Body of pancreas (tissue), 4 donors: ENCODE data around the gene IMP4. TPM values are rescaled to one million over a fixed set of nuclear protein-coding genes. Genes with fewer than 3 reads are reported as not detected.

Experiments used
- ATAC-seq: fragments of 150-250 bp; one replicate; pipeline ENCODE4 v1.9.1; 2016
- DNase-seq, 4 donors: peaks; one replicate each; pipeline ENCODE4 v3.0.0-alpha.2; 2019
- H3K27ac ChIP-seq, 4 donors: fragments of 200-600 bp; sonication (generic); 1 replicate in 3 of 4; 2 replicates in 1 of 4; pipeline versions ENCODE4 v1.5.1 to v1.6.1; 2016 to 2019; ENCODE audit warnings: mild to moderate bottlenecking in 1 of 4, mixed read lengths in 1 of 4, moderate library complexity in 1 of 4
- H3K27me3 ChIP-seq, 2 donors: fragments of 200-600 bp; sonication (generic); one replicate each; pipeline ENCODE4 v1.6.0; 2016; ENCODE audit warnings: mild to moderate bottlenecking in 1 of 2
- H3K36me3 ChIP-seq, 2 donors: fragments of 200-600 bp; sonication (generic); replicated peaks in 1 of 2; 2 replicates each; pipeline ENCODE4 v1.5.1; 2016; ENCODE audit warnings: low read depth in 2 of 2; ENCODE audit not compliant: insufficient read depth in 1 of 2
- H3K4me1 ChIP-seq: fragments of 200-600 bp; sonication (generic); one replicate; pipeline ENCODE4 v1.6.0; 2016
- H3K4me3 ChIP-seq, 2 donors: fragments of 200-600 bp; sonication (generic); 1 replicate in 1 of 2; 2 replicates in 1 of 2; pipeline ENCODE4 v1.5.1; 2016 to 2019
- H3K9me3 ChIP-seq, 3 donors: fragments of 200-600 bp; sonication (generic); 1 replicate in 2 of 3; 2 replicates in 1 of 3; pipeline ENCODE4 v1.5.1; 2016
- CTCF ChIP-seq, 7 experiments: fragments of 450-650 bp in 4 of 7; fragments of 200-600 bp in 3 of 7; sonication (generic) in 3 of 7; IDR thresholded peaks; one replicate each; pipeline ENCODE4 v1.5.1; 2016 to 2019; ENCODE audit warnings: antibody characterized with exemption in 7 of 7
- POLR2A ChIP-seq, 3 donors: fragments of 450-650 bp; IDR thresholded peaks; one replicate each; pipeline ENCODE4 v1.6.1; 2016; ENCODE audit warnings: antibody characterized with exemption in 3 of 3, mild to moderate bottlenecking in 2 of 3
- WGBS, 2 donors: methylation state at CpG; one replicate each; pipeline ENCODE4 v1.1.5; 2017; 5-methylcytosine and 5-hydroxymethylcytosine counted together
- intact Hi-C: fragments of 100-400 bp; cut with DNase I; formaldehyde crosslinking; loops from one replicate; pipeline ENCODE4 v1.15.1; 2023
- total RNA-seq, 2 donors: library from RNA; depleted of rRNA; stranded (reverse); fragments of >200 nt; gene quantifications; one replicate each; pipeline ENCODE4 v1.1.0, GENCODE V29; 2016

The IMP4 gene
- total RNA-seq, 2 donors from 2014 or later = 77.5 to 78.1 TPM

DNA sequence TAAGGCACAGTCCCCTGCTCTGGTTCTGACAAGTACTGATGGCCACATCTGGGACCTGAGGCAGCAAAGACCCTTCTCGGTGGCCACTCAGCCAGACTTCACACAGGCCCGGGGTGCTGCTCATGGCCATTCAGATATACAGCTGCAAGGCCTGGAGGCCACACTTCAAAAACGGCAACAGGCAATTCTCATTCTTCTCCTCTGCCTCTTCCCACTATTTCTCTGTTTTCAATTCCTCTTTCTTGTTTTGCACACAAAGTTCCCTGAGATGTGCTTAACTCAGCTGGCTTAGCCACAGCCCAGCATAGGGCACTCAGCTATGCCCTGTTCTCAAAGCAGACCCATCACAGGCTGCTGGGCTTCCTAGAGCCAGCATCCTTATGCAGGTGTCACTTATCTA is 43.0 kb downstream of the IMP4 start:
- no peak for TF ChIP-seq POLR2A (IDR thresholded peaks at IDR 0.05)
- no peak for TF ChIP-seq CTCF (IDR thresholded peaks at IDR 0.05)
- no peak for ATAC-seq
- no peak for DNase-seq
- intact Hi-C loops = no loop called here
- Histone ChIP-seq H3K27ac (no peak overlapping the region), H3K36me3 (no peaks in the 10 kb centered on the region), H3K4me3 (no peak overlapping the region), H3K4me1 (peaks cover 8% of the 10 kb centered on the region), H3K27me3 (no peaks in the 10 kb centered on the region), H3K9me3 (no peaks in the 10 kb centered on the region)
- 91 to 93% methylated on average over 3 of the region's 3 CpGs for WGBS, 2 donors

DNA sequence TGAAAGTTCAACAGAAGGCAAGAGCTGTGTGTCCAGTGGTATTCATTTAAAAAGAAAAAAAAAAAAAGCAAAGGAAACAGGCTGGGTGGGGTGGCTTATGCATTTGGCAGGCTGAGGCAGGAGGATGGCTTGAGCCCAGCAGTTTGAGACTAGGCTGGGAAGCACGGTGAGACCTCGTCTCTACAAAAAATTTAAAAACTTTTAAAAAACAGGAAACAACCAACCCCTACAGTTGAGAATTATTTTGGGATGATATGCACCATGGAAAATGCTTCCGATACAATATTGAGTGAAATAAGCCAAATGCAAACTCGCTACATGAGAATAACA is 44.3 kb downstream of the IMP4 start:
- Histone ChIP-seq H3K27me3 (no peaks in the 10 kb centered on the region), H3K36me3 (no peaks in the 10 kb centered on the region), H3K9me3 (no peaks in the 10 kb centered on the region), H3K4me3 (no peak overlapping the region), H3K27ac (no peak overlapping the region), H3K4me1 (peaks cover 16% of the 10 kb centered on the region)
- ATAC-seq = no peak
- no peak for DNase-seq
- intact Hi-C loops = no loop called here
- WGBS, 2 donors = 71 to 73% methylated on average over 4 of the region's 4 CpGs
- TF ChIP-seq CTCF (IDR thresholded peaks at IDR 0.05) (no peak), POLR2A (IDR thresholded peaks at IDR 0.05) (no peak)

- H3K4me1 ChIP-seq = peaks cover 21% of the 10 kb centered on the region
- no peak overlapping the region for H3K27ac ChIP-seq
- ATAC-seq (no peak), DNase-seq (no peak)
- no peak overlapping the region for H3K4me3 ChIP-seq
- no peaks in the 10 kb centered on the region for H3K27me3 ChIP-seq
- intact Hi-C loops = no loop called here
- TF ChIP-seq CTCF (IDR thresholded peaks at IDR 0.05) (no peak), POLR2A (IDR thresholded peaks at IDR 0.05) (no peak)
- no peaks in the 10 kb centered on the region for H3K9me3 ChIP-seq
- no peaks in the 10 kb centered on the region for H3K36me3 ChIP-seq
- 78 to 85% methylated on average over 4 of the region's 4 CpGs for WGBS, 2 donors
These were observed 45.1 kb downstream of the IMP4 start for GRCh38 chr2:130387804-130388203.

DNA sequence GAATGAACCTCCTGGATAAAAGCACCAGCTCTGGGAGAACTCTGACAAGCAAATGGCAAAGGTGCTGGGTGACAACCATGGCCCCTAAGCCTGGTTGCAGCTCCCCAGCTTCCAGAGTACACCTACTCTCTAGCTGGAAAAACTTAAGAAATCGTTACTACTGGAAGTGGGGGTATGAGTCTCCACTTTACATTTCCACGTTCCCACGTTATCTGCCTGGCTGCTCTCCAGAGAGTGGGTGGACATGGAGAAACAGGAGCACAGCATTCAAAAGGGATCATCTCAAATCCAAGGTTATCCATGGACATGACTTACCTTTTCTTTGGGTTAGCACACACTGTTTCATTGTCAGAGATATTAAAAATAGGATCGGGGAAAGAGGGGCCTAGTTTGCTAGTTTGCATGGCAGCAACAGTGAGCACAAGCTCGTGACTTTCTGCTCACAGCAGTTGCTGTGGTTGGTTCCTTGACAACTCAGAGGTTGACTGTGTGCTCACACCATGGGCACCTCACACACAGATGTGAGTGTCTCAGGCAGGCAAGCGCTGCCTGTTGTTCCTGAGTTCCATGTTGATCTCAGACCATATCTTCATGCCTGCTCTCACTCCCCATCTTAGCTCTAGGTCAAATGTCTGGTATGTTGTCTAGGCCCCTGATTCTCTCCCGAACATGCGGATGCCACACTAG is 45.7 kb downstream of the IMP4 start:
- no peak for TF ChIP-seq POLR2A (IDR thresholded peaks at IDR 0.05)
- no peak for TF ChIP-seq CTCF (IDR thresholded peaks at IDR 0.05)

GRCh38 chr2:130389358-130389757 is 46.7 kb downstream of the IMP4 start:
- H3K4me3 ChIP-seq = no peak overlapping the region
- no peak for ATAC-seq
- no peaks in the 10 kb centered on the region for H3K27me3 ChIP-seq
- no peaks in the 10 kb centered on the region for H3K36me3 ChIP-seq
- intact Hi-C loops = no loop called here
- WGBS, 2 donors = 87 to 93% methylated on average over 6 of the region's 6 CpGs
- no peak overlapping the region for H3K27ac ChIP-seq
- TF ChIP-seq POLR2A (IDR thresholded peaks at IDR 0.05) = no peak
- TF ChIP-seq CTCF (IDR thresholded peaks at IDR 0.05) = no peak
- H3K4me1 ChIP-seq = peaks cover 21% of the 10 kb centered on the region
- H3K9me3 ChIP-seq = no peaks in the 10 kb centered on the region
- DNase-seq = no peak

More for the DNA sequence above, 45.7 kb downstream of the IMP4 start:
- DNase-seq (no peak), ATAC-seq (no peak)
- no peaks in the 10 kb centered on the region for H3K36me3 ChIP-seq
- H3K4me3 ChIP-seq = no peak overlapping the region
- 77% methylated on average over 8 of the region's 8 CpGs for WGBS, 2 donors
- H3K27ac ChIP-seq = no peak overlapping the region
- intact Hi-C loops = no loop called here
- no peaks in the 10 kb centered on the region for H3K9me3 ChIP-seq
- no peaks in the 10 kb centered on the region for H3K27me3 ChIP-seq
- peaks cover 21% of the 10 kb centered on the region for H3K4me1 ChIP-seq
